CD4-positive, alpha-beta T cell treated with Interleukin-10 for 1 hour (primary cell): ENCODE data around the gene HDAC4.
"Not testable (repeated sequence)": the region's sequence is repeated elsewhere in the genome, so short reads cannot be mapped to it uniquely, and the experiment has no call there.

Experiments used
- DNase-seq: peaks from one replicate; pipeline ENCODE4 v3.0.0-alpha.2; 2020

Gene HDAC4

DNA sequence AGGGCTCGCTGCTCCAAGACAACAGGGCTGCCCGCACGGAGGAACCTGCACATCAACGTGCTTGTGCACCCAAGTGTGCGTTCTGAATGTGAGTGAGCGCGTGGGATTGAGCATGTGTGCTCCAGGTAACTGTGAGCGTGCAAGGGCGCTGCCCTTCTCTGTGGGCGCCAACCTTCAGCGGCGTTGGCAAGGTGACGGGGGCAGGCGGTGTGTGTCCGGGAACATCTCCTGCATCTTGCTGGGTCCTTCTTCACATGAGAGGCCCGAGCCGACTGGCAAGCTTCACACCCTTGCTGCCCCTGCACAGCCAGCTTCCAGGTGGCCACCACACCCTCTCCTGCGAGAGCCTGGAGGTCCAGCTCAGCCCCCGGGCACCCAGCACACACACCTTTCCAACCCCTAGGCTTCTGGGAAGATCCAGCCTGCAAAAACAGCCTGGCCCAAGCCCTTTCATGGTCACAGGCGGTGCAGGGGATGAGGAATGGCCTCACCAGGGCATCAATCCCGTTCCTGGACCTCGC lies 220.9 kb downstream of the HDAC4 start:
- DNase-seq = no peak

- no peak for DNase-seq
Observed at GRCh38 chr2:239178954-239179353, 221.9 kb downstream of the HDAC4 start.

DNA sequence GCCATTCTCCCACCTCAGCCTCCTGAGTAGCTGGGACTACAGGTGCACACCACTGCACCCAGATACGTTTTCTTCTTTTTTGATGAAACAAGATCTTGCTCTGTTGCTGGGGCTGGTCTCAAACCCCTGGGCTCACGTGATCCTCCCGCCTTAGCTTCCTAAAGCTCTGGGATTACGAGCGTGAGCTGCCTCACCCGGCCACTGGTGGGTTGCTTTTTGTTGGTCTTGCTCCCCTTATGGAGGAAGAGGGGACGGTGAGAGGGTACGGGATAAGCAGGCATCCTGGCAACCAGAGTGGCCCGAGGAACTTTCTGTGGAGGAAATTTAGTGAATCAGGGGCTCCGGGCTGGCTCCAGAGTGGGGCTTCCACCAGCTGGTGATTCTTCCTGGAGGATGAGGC lies 222.3 kb downstream of the HDAC4 start:
- no peak for DNase-seq

DNA sequence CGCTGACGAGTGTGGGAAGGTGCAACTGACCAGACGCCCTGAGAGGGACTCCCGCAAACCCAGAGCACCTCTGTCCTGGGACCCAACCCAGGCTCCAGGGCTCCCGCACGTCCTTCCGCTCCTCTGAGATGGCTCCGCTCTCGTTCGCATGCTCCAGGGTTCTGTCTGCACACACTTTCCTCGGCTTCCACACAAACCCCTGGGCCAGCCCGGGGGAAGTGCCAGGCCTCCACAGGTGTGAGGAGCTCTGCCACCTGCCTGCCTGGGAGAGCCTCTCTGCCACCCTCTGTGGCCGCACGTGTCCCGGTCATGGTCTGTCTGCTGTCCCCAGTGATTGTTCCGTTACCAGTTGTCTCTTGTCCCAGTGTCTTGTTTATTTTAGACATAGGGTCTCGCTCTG lies 222.9 kb downstream of the HDAC4 start:
- DNase-seq = no peak

DNA sequence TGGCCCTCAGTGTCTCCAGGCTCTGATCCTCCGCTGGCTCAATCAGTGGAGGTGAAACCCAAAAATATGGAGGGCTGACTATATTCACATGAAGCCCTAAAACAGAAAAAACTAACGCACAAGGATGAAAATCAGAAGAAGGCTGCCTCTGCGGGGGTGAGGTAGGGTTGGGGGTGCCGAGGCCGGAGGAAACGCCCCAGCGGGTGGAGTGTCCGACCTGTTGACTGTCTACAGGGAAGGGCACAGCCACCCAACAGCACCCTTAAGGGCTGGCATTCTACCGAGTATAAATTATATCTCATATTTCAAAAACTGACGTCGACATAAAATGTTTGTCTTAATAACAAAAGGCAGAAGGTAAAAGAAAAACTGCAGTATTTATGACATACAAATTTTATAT lies 223.5 kb downstream of the HDAC4 start:
- no peak for DNase-seq

DNA sequence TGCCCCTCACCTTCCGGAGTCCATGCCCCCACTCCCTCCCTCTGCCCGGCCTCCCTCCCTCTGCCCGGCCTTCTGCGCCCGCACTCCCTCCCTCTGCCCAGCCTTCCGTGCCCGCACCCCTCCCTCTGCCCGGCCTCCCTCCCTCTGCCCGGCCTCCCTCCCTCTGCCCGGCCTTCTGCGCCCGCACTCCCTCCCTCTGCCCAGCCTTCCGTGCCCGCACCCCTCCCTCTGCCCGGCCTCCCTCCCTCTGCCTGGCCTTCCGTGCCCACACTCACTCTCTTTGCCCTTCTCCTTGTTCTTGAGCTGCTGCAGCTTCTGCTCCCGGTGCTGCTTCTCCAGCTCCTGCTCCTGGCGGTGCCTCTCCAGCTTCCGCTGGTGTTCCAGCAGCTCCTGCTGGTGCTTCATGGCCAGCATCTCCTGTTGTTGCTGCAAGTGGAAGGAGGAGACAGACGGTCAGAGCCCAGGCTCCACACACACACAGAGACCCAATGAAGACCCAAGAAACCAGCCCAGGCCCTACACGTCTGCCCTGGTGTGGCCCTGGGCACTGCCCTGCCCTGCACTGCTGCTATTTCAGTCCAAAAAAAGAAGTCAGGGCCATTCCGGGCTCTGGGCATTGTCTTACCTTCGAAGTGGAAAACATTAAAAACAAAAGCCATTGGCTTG lies 224.5 kb downstream of the HDAC4 start:
- not testable (repeated sequence) for DNase-seq

GRCh38 chr2:239175181-239175580 lies 225.6 kb downstream of the HDAC4 start:
- DNase-seq = no peak

DNA sequence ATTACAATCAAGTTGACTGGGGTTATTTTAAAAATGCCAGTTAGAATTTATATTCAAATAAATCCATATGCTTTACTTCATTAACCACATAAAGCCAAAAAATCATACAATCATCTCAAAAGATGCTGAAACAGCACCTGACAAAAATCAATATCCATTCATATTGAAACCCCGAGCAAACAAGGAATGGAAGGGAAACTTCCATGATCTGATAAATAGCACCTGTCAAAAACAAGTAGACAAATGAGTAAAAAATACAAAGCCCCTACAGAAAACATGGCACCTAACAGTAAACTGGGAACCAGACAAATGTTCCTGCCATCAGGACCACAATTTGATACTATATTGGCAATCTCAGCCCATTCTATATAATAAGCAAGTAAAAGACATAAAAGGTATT lies 227.5 kb downstream of the HDAC4 start:
- no peak for DNase-seq

DNA sequence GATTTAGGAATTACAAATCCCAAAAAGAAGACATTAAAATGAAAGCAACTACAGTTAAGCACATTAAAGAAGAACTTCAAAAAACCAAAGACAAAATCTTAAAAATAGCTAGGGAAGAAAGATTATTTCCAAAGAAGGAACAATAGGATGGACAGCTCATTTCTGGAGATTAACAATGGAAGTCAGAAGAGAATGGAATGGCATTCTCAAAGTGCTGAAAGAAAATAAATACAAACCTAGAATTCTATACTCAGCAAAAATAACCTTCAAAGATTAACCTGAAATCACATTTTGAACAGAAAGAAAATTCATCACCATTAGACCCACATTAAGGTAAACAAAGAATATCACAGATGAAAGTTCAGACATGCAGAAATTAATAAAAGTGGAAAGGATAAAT lies 229.2 kb downstream of the HDAC4 start:
- DNase-seq = no peak

- no peak for DNase-seq
Observed at GRCh38 chr2:239169311-239170048, 231.3 kb downstream of the HDAC4 start.

GRCh38 chr2:239168575-239168974 lies 232.2 kb downstream of the HDAC4 start:
- DNase-seq = no peak

- DNase-seq = no peak
Observed at GRCh38 chr2:239167766-239168444, 232.9 kb downstream of the HDAC4 start.

GRCh38 chr2:239167011-239167673 lies 233.7 kb downstream of the HDAC4 start:
- DNase-seq = no peak

DNA sequence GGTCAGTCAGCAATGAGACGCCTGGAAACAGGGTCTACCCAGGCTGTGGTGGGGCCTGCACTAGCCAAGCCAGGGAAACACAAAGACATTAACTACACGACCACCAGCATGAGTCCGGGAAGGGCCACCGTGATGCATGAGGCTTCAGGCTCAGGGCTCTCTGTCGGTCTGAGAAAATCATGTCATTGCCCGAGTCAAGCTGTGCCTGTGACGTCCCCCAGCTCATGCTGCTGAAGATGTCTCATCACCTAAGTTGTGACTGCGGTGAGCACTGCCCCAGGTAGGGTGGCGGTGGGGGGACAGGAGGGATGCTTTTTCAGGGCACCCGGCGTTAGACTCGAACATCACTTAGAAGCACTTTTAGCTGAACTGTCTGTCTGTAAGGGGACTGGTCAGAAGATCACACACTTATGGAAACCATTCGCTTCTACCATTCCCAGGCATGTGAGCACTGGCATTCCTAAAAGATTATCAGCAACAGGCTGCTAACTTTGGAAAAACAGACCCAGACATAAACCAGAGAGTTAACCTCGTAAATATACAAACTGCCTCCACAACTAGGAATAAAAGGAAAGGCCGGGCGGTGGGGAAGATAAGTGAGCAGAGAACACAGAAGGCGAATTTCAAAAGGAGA lies 234.5 kb downstream of the HDAC4 start:
- DNase-seq = no peak

GRCh38 chr2:239165206-239165831 lies 235.5 kb downstream of the HDAC4 start:
- no peak for DNase-seq

DNA sequence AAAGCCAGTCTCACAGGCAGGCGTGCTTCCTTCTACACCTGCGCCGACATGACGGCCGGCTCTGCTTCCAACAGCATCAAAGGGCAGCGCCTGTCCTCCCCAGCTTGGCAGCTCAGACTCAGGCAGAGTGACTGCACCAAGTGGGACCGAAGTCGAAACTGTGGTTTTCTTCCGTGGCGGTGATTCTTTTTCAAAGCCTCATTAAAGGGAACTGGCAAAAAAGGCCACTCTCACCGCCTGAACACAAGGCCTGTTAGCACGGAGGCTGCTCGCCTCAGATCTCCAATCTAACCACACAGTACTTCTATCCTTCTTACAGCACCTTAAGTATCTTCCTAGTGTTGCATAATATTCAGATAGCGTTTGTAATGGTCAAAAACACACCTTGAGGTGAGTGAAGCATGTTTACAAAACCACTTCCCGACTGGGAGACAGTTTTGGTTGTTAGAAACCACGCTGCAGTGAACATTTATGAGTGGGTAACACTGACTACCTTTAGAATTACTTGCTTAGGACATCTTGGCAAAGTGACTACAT lies 236.4 kb downstream of the HDAC4 start:
- DNase-seq = peak; percentile 32

- no peak for DNase-seq
Observed at GRCh38 chr2:239163688-239164334, 237.0 kb downstream of the HDAC4 start.

DNA sequence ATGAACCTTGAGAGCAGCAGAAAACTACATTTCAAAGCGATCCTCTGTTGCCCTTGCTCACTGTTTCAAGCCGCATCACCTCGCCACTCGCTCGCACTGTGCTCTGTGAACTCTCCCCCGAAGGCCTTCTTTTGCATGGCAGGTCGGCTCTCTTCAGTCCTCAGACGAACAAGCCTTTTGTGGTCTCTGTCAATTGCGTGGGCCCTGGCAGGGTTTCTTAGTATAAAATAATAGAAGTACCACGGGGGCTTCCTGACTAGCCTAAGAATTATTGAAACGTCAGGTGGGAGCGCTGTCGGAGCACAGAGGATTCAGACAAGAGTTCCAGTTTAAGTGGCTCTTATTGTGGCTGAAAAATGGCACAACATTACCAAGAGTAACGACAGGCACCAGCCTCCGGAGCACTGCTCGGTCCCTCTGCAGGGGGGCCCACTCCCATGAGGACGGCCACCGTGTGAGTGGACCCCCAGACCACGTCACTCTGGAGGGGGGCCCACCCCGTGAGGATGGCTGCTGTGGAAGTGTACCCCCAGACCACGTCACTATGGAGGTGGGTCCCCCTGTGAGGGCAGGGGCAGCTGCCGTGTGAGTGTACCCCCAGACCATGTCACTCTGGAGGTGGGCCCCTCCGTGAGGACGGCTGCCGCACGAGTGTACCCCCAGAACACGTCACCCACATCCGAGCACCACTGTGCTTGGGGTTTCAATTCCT lies 237.7 kb downstream of the HDAC4 start:
- no peak for DNase-seq

GRCh38 chr2:239162141-239162821 lies 238.5 kb downstream of the HDAC4 start:
- DNase-seq = no peak

DNA sequence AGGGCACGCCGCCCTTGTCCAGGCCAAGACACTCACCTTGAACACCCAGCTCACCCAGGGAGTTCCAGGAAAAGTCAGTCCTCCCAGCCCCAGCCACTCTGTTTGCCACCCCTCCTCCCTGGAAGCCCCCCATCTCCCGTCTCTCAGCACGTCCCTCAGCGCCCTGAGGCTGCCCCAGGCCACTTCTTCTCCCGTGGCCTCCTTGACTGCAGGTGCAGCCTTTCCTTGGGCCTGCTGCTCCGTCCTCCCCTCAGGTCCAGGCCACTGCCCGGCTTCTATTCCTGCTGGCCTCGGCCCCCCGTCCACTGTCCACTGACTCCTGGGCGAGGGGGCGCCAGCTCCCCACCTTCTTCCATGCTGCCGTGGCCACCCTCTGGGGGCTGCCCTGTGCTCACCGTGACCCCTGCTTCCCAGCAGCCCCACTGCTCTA lies 239.1 kb downstream of the HDAC4 start:
- DNase-seq = no peak
